Tibial nerve (tissue), 4 donors: ENCODE measurements around the gene LEPROT. TPM values are rescaled to one million over a fixed set of nuclear protein-coding genes. Genes with fewer than 3 reads are reported as not detected.

Source experiments
- DNase-seq, 2 donors: peaks; one replicate each; pipeline ENCODE4 v3.0.0-alpha.2; 2019; ENCODE audit warnings: low spot score in 2 of 2
- H3K27ac ChIP-seq, 4 donors: fragments of 200-600 bp; sonication (generic) in 3 of 4; one replicate each; pipeline ENCODE4 v1.5.1; 2017 to 2019; ENCODE audit warnings: mild to moderate bottlenecking in 1 of 4
- H3K27me3 ChIP-seq, 2 donors: fragments of 200-600 bp; sonication (generic) in 1 of 2; one replicate each; pipeline versions ENCODE4 v1.5.1 to v1.6.0; 2017 to 2019
- H3K36me3 ChIP-seq, 3 donors: fragments of 200-600 bp; sonication (generic); one replicate each; pipeline ENCODE4 v1.5.1; 2018 to 2019
- H3K4me1 ChIP-seq, 4 donors: fragments of 200-600 bp; sonication (generic) in 3 of 4; one replicate each; pipeline ENCODE4 v1.5.1; 2017 to 2019
- H3K4me3 ChIP-seq, 4 donors: fragments of 200-600 bp; sonication (generic) in 3 of 4; one replicate each; pipeline ENCODE4 v1.5.1; 2017 to 2019; ENCODE audit warnings: mild to moderate bottlenecking in 1 of 4, moderate library complexity in 1 of 4
- H3K9me3 ChIP-seq, 4 donors: fragments of 200-600 bp; sonication (generic) in 3 of 4; one replicate each; pipeline ENCODE4 v1.5.1; 2017 to 2019
- EP300 ChIP-seq, 2 donors: sonication (generic); formaldehyde crosslinking; IDR thresholded peaks; one replicate each; pipeline ENCODE4 v1.6.1; 2017; ENCODE audit warnings: antibody characterized with exemption in 2 of 2, mild to moderate bottlenecking in 1 of 2
- POLR2A ChIP-seq, 2 donors: fragments of 450-650 bp; IDR thresholded peaks; one replicate each; pipeline ENCODE4 v1.6.1; 2017; ENCODE audit warnings: antibody characterized with exemption in 2 of 2, mild to moderate bottlenecking in 2 of 2, moderate library complexity in 2 of 2
- WGBS, 2 donors: methylation state at CpG; one replicate each; pipeline ENCODE4 v1.1.5; 2018; 5-methylcytosine and 5-hydroxymethylcytosine counted together
- total RNA-seq, 4 donors: library from RNA; depleted of rRNA; stranded (reverse); fragments of >200 nt; gene quantifications; one replicate each; pipeline ENCODE4 v1.1.0, GENCODE V29; 2016
- TF ChIP-seq, protein P1 (sequence below), 5 experiments: fragments of 200-600 bp in 3 of 5; fragments of 450-650 bp in 2 of 5; sonication (generic) in 3 of 5; IDR thresholded peaks; one replicate each; pipeline ENCODE4 v1.5.1; 2016 to 2019; ENCODE audit warnings: antibody characterized with exemption in 5 of 5, mild to moderate bottlenecking in 3 of 5, moderate library complexity in 2 of 5

The LEPROT gene
- total RNA-seq, 4 donors from 2014 or later, result 53.0 to 77.7 (median 67.9) TPM

DNA sequence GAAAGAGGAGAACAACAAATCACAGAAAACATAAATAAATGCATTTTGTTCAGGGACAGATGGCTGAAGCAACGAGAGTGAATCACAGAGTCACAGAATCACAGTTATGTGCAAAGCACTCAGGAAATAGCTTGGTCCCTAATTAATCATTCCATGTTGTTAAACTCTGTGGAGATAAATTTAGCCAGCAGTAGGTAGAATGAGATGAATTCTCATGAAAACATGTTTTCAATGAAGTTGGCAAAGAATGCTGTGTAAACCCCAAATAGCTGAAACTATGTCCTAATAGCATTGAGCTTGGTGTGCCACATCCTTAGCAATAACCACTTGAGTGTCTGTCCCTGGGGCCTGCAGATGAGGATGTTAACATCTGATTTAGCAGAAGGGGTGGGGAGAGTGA, 20.4 kb downstream of the LEPROT start:
- DNase-seq, result no peak
- Histone ChIP-seq H3K27ac (no peak overlapping the region), H3K27me3 (no peaks in the 10 kb centered on the region), H3K36me3 (peaks cover 0 to 7% (median 0%) of the 10 kb centered on the region in 3 donors), H3K4me3 (no peak overlapping the region), H3K4me1 (no peaks in the 10 kb centered on the region), H3K9me3 (no peaks in the 10 kb centered on the region)
- WGBS, 2 donors, result 67 to 74% methylated on average over 1 of the region's 1 CpG
- no peak for TF ChIP-seq POLR2A (IDR thresholded peaks at IDR 0.05)
- no peak for TF ChIP-seq EP300 (IDR thresholded peaks at IDR 0.05)
- TF ChIP-seq, protein P1, sequence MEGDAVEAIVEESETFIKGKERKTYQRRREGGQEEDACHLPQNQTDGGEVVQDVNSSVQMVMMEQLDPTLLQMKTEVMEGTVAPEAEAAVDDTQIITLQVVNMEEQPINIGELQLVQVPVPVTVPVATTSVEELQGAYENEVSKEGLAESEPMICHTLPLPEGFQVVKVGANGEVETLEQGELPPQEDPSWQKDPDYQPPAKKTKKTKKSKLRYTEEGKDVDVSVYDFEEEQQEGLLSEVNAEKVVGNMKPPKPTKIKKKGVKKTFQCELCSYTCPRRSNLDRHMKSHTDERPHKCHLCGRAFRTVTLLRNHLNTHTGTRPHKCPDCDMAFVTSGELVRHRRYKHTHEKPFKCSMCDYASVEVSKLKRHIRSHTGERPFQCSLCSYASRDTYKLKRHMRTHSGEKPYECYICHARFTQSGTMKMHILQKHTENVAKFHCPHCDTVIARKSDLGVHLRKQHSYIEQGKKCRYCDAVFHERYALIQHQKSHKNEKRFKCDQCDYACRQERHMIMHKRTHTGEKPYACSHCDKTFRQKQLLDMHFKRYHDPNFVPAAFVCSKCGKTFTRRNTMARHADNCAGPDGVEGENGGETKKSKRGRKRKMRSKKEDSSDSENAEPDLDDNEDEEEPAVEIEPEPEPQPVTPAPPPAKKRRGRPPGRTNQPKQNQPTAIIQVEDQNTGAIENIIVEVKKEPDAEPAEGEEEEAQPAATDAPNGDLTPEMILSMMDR (IDR thresholded peaks at IDR 0.05), result no peak

GRCh38 chr1:65441464-65441863, 21.0 kb downstream of the LEPROT start:
- H3K9me3 ChIP-seq, result no peaks in the 10 kb centered on the region
- no peak overlapping the region for H3K27ac ChIP-seq
- H3K27me3 ChIP-seq, result no peaks in the 10 kb centered on the region
- 72 to 73% methylated on average over 3 of the region's 3 CpGs for WGBS, 2 donors
- no peak overlapping the region for H3K4me3 ChIP-seq
- DNase-seq, result no peak
- peaks cover 0 to 7% (median 0%) of the 10 kb centered on the region in 3 donors for H3K36me3 ChIP-seq
- no peaks in the 10 kb centered on the region for H3K4me1 ChIP-seq
- TF ChIP-seq, protein P1 (IDR thresholded peaks at IDR 0.05), result no peak
- no peak for TF ChIP-seq POLR2A (IDR thresholded peaks at IDR 0.05)
- TF ChIP-seq EP300 (IDR thresholded peaks at IDR 0.05), result no peak

DNA sequence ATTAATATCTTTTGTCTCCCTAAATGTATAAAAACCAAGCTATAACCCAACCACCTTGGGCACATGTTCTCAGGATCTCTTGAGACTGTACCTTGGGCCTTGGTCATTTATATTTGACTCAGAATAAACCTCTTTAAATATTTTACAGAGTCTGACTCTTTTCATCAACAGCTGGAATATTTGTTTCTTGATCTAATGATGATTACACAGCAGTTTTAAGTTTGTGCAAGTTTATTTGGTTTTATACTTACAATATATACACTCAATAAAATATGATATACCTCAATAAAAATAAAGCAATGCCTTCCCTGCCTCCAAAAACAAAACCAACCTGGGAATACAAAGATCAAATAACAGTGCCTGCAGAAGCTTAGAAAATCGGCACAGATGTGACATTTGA, 22.0 kb downstream of the LEPROT start:
- peaks cover 0 to 5% (median 0%) of the 10 kb centered on the region in 3 donors for H3K36me3 ChIP-seq
- H3K4me1 ChIP-seq, result no peaks in the 10 kb centered on the region
- no peak overlapping the region for H3K27ac ChIP-seq
- no peak for DNase-seq
- no peaks in the 10 kb centered on the region for H3K9me3 ChIP-seq
- no peak for TF ChIP-seq POLR2A (IDR thresholded peaks at IDR 0.05)
- TF ChIP-seq EP300 (IDR thresholded peaks at IDR 0.05), result no peak
- TF ChIP-seq, protein P1 (IDR thresholded peaks at IDR 0.05), result no peak
- H3K4me3 ChIP-seq, result no peak overlapping the region
- no peaks in the 10 kb centered on the region for H3K27me3 ChIP-seq
- WGBS, 2 donors, result 79 to 90% methylated on average over 1 of the region's 1 CpG

DNA sequence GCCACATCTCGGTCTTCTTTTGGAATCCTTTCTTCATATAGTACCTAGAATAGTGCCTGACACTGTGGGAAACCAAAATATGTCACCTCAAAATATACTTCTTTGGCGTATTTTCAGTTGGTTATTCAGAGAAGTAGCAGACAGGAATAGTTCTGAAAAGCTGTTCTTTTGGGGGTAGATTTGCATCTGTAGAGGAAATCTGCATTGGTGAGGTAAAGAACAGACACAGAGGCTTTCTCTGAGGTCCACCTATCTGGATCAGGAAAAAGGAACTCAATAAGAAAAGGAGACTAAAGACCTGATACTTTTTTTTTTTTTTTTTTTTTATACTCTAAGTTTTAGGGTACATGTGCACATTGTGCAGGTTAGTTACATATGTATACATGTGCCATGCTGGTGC, 23.2 kb downstream of the LEPROT start:
- WGBS, 2 donors, result 89 to 93% methylated on average over 2 of the region's 2 CpGs

GRCh38 chr1:65444128-65444640, 23.7 kb downstream of the LEPROT start:
- H3K27ac ChIP-seq, result no peak overlapping the region
- WGBS, 2 donors, result 64 to 65% methylated on average over 4 of the region's 5 CpGs
- no peak for DNase-seq
- H3K27me3 ChIP-seq, result no peaks in the 10 kb centered on the region
- no peaks in the 10 kb centered on the region for H3K36me3 ChIP-seq
- no peak overlapping the region for H3K4me3 ChIP-seq
- no peaks in the 10 kb centered on the region for H3K9me3 ChIP-seq
- no peaks in the 10 kb centered on the region for H3K4me1 ChIP-seq
- TF ChIP-seq POLR2A (IDR thresholded peaks at IDR 0.05) (no peak), EP300 (IDR thresholded peaks at IDR 0.05) (no peak)
- TF ChIP-seq, protein P1 (IDR thresholded peaks at IDR 0.05), result no peak

More for the DNA sequence above, 23.2 kb downstream of the LEPROT start:
- no peaks in the 10 kb centered on the region for H3K9me3 ChIP-seq
- TF ChIP-seq, protein P1 (IDR thresholded peaks at IDR 0.05), result no peak
- H3K36me3 ChIP-seq, result no peaks in the 10 kb centered on the region
- no peak overlapping the region for H3K27ac ChIP-seq
- H3K4me3 ChIP-seq, result no peak overlapping the region
- H3K4me1 ChIP-seq, result no peaks in the 10 kb centered on the region
- DNase-seq, result no peak
- no peaks in the 10 kb centered on the region for H3K27me3 ChIP-seq
